A673 (cell line): ENCODE measurements around the gene SLC25A21. TPM values are rescaled to one million over a fixed set of nuclear protein-coding genes. Genes with fewer than 3 reads are reported as not detected.
"Not testable (repeated sequence)": the region's sequence is repeated elsewhere in the genome, so short reads cannot be mapped to it uniquely, and the experiment has no call there.

ENCODE experiments used
- BruUV-seq: library from RNA; stranded (reverse); fragments of 400-500 nt; replicated peaks from 2 replicates; lab custom pipeline; 2021; lab: Mats Ljungman, UMichigan
- CTCF ChIA-PET: fragments of 300-600 bp; sonication (Branson Sonifier 250); formaldehyde crosslinking; loops from one replicate; lab custom pipeline; 2022; ENCODE audit warnings: antibody characterized with exemption; lab: Charles Lee
- POLR2A ChIA-PET: fragments of 300-600 bp; sonication (Branson Sonifier 250); formaldehyde crosslinking; loops from one replicate; lab custom pipeline; 2022; ENCODE audit warnings: antibody characterized with exemption; ENCODE audit not compliant: low non-redundant PET; lab: Charles Lee
- DNase-seq: peaks from one replicate; pipeline ENCODE4 v3.0.0-alpha.2; 2015; ENCODE audit warnings: low spot score
- H3K27ac ChIP-seq: fragments of 200-600 bp; sonication (generic); 2 replicates; pipeline ENCODE4 v1.5.1; 2016; ENCODE audit warnings: mixed run types, low read depth, mild to moderate bottlenecking, mixed read lengths, antibody characterized with exemption, low read length; ENCODE audit not compliant: poor library complexity, severe bottlenecking
- H3K27me3 ChIP-seq: fragments of 200-600 bp; sonication (generic); replicated peaks from 2 replicates; pipeline ENCODE4 v1.6.1; 2017; ENCODE audit warnings: mixed run types, low read depth, mild to moderate bottlenecking, mixed read lengths, antibody characterized with exemption, low read length; ENCODE audit not compliant: insufficient read depth, poor library complexity
- H3K36me3 ChIP-seq: fragments of 200-600 bp; sonication (generic); 2 replicates; pipeline ENCODE4 v1.6.1; 2016; ENCODE audit warnings: mixed run types, mild to moderate bottlenecking, mixed read lengths, antibody characterized with exemption, low read length; ENCODE audit not compliant: insufficient read depth, poor library complexity, severe bottlenecking
- H3K4me1 ChIP-seq: fragments of 200-600 bp; sonication (generic); 2 replicates; pipeline ENCODE4 v1.6.1; 2017; ENCODE audit warnings: mixed run types, mild to moderate bottlenecking, mixed read lengths, antibody characterized with exemption, low read length; ENCODE audit not compliant: insufficient read depth, poor library complexity, severe bottlenecking
- H3K4me3 ChIP-seq: fragments of 200-600 bp; sonication (generic); 2 replicates; pipeline ENCODE4 v1.5.1; 2016; ENCODE audit warnings: low read depth, mixed run types, mild to moderate bottlenecking, mixed read lengths, low read length; ENCODE audit not compliant: poor library complexity, severe bottlenecking
- H3K9me3 ChIP-seq: fragments of 200-600 bp; sonication (generic); 2 replicates; pipeline ENCODE4 v1.6.1; 2016; ENCODE audit warnings: mixed run types, low read depth, mild to moderate bottlenecking, mixed read lengths, antibody characterized with exemption, low read length; ENCODE audit not compliant: poor library complexity, severe bottlenecking
- CTCF ChIP-seq: fragments of 300-800, 200-600 bp; sonication (generic); conservative IDR thresholded peaks from 2 replicates; pipeline ENCODE4 v1.5.1; 2017; ENCODE audit warnings: low read depth, mild to moderate bottlenecking, antibody characterized with exemption, low read length, moderate library complexity, mixed read lengths
- EZH2 ChIP-seq: fragments of 200-600 bp; sonication (generic); IDR thresholded peaks from 2 replicates; pipeline ENCODE4 v1.6.1; 2017; ENCODE audit warnings: borderline replicate concordance, low read depth, mild to moderate bottlenecking, mixed read lengths, antibody characterized with exemption, low read length; ENCODE audit not compliant: poor library complexity, severe bottlenecking
- intact Hi-C: fragments of 100-400 bp; cut with micrococcal nuclease; formaldehyde crosslinking; loops from one replicate; pipeline ENCODE4 v1.10.0; 2022; ENCODE audit not compliant: unreplicated experiment
- total RNA-seq: library from RNA; stranded (reverse); gene quantifications from 2 replicates; pipeline ENCODE4 v1.2.3, GENCODE V29; 2021

Gene SLC25A21
- total RNA-seq, 1 experiment from 2014 or later, result 4.7 TPM

GRCh38 chr14:36866867-36867266 lies 305.5 kb downstream of the SLC25A21 start:
- H3K27me3 ChIP-seq, result no peaks in the 10 kb centered on the region
- no TSS peak for BruUV-seq
- POLR2A ChIA-PET, result no interaction called here
- H3K27ac ChIP-seq, result no peak overlapping the region
- H3K9me3 ChIP-seq, result no peaks in the 10 kb centered on the region
- H3K36me3 ChIP-seq, result no peaks in the 10 kb centered on the region
- intact Hi-C loops, result no loop called here
- no peak overlapping the region for H3K4me3 ChIP-seq
- CTCF ChIA-PET, result no interaction called here
- no peak for TF ChIP-seq CTCF
- no peak for TF ChIP-seq EZH2
- no peaks in the 10 kb centered on the region for H3K4me1 ChIP-seq
- DNase-seq, result no peak

- Histone ChIP-seq H3K27ac (no peak overlapping the region), H3K4me3 (no peak overlapping the region), H3K9me3 (no peaks in the 10 kb centered on the region), H3K36me3 (no peaks in the 10 kb centered on the region), H3K27me3 (no peaks in the 10 kb centered on the region), H3K4me1 (no peaks in the 10 kb centered on the region)
- ChIA-PET POLR2A (no interaction called here), CTCF (no interaction called here)
- no TSS peak for BruUV-seq
- intact Hi-C loops, result no loop called here
- no peak for DNase-seq
- TF ChIP-seq EZH2, result no peak
- TF ChIP-seq CTCF, result peak; percentile 46; the same call in 1 of the 2 replicates
Observed at GRCh38 chr14:36863271-36863670, 309.1 kb downstream of the SLC25A21 start.

- H3K27me3 ChIP-seq, BruUV-seq, H3K4me1 ChIP-seq: not testable (repeated sequence)
Observed at GRCh38 chr14:36862237-36862636, 310.2 kb downstream of the SLC25A21 start.

GRCh38 chr14:36860831-36861230 lies 311.6 kb downstream of the SLC25A21 start:
- Histone ChIP-seq H3K9me3 (no peaks in the 10 kb centered on the region), H3K4me1 (no peaks in the 10 kb centered on the region), H3K27me3 (no peaks in the 10 kb centered on the region), H3K36me3 (no peaks in the 10 kb centered on the region), H3K27ac (no peak overlapping the region), H3K4me3 (no peak overlapping the region)
- BruUV-seq, result no TSS peak
- ChIA-PET CTCF (no interaction called here), POLR2A (no interaction called here)
- DNase-seq, result no peak
- TF ChIP-seq EZH2 (no peak), CTCF (no peak)
- intact Hi-C loops, result no loop called here

More at GRCh38 chr14:36862237-36862636, 310.2 kb downstream of the SLC25A21 start:
- H3K4me3 ChIP-seq, CTCF ChIA-PET, intact Hi-C loops, H3K36me3 ChIP-seq, H3K27ac ChIP-seq, DNase-seq, POLR2A ChIA-PET, H3K9me3 ChIP-seq: not testable (repeated sequence)
